Measurements from ENCODE around the gene MACF1.

MACF1 gene

GRCh38 chr1:39236971-39237370 is 32.5 kb downstream of the MACF1 start:
- no peak for DNase-seq (ENCODE audit: low spot score)
- TF ChIP-seq CTCF (IDR thresholded peaks at IDR 0.05; ENCODE audit: extremely low read depth, missing control alignments): no peak

GRCh38 chr1:39238476-39238875 is 34.0 kb downstream of the MACF1 start:
- TF ChIP-seq CTCF (IDR thresholded peaks at IDR 0.05; ENCODE audit: extremely low read depth, missing control alignments): no peak
- no peak for DNase-seq (ENCODE audit: low spot score)

- no peak for DNase-seq (ENCODE audit: low spot score)
These were observed 35.5 kb downstream of the MACF1 start for GRCh38 chr1:39239968-39240367.

GRCh38 chr1:39243302-39243701 is 38.8 kb downstream of the MACF1 start:
- DNase-seq (ENCODE audit: low spot score): no peak
- no peak for TF ChIP-seq CTCF (IDR thresholded peaks at IDR 0.05; ENCODE audit: extremely low read depth, missing control alignments)

More at GRCh38 chr1:39239968-39240367, 35.5 kb downstream of the MACF1 start:
- no peak for TF ChIP-seq CTCF (IDR thresholded peaks at IDR 0.05; ENCODE audit: extremely low read depth, missing control alignments)

- no peak for TF ChIP-seq CTCF (IDR thresholded peaks at IDR 0.05; ENCODE audit: extremely low read depth, missing control alignments)
- DNase-seq (ENCODE audit: low spot score): no peak
These were observed 46.2 kb downstream of the MACF1 start for GRCh38 chr1:39250460-39251240.

- no peak for DNase-seq (ENCODE audit: low spot score)
- TF ChIP-seq CTCF (IDR thresholded peaks at IDR 0.05; ENCODE audit: extremely low read depth, missing control alignments): no peak
These were observed 50.7 kb downstream of the MACF1 start for GRCh38 chr1:39255222-39255621.

GRCh38 chr1:39258146-39258924 is 53.8 kb downstream of the MACF1 start:
- DNase-seq (ENCODE audit: low spot score): peak; percentile 68
- peak; percentile 69 for TF ChIP-seq CTCF (IDR thresholded peaks at IDR 0.05; ENCODE audit: extremely low read depth, missing control alignments)
